GM12891 (cell line): ENCODE results near the gene DNAJA3.
A peak's percentile ranks its signal among the peaks of the same experiment; 100 is the strongest.

Experiments used
- DNase-seq: peaks from one replicate; pipeline ENCODE4 v3.0.0; 2011; ENCODE audit warnings: low spot score; ENCODE audit not compliant: insufficient read length
- FAIRE-seq: peaks from 2 replicates; lab custom pipeline; 2011; peaks lifted over from hg19 to GRCh38; lab: Jason Lieb, UNC
- PAX5 ChIP-seq: IDR thresholded peaks from 2 replicates; pipeline ENCODE4 v1.6.1; 2011; ENCODE audit warnings: low read length, moderate library complexity, mild to moderate bottlenecking; ENCODE audit not compliant: insufficient read depth, severe bottlenecking
- POLR2A ChIP-seq: IDR thresholded peaks from 2 replicates; pipeline ENCODE4 v1.6.1; 2011; ENCODE audit warnings: low read depth, low read length, control low read depth
- POLR2AphosphoS5 ChIP-seq: IDR thresholded peaks from 2 replicates; pipeline ENCODE4 v1.6.1; 2011; ENCODE audit warnings: low read depth, low read length, control low read depth
- POU2F2 ChIP-seq: IDR thresholded peaks from 2 replicates; pipeline ENCODE4 v1.6.1; 2011; ENCODE audit warnings: low read depth, mild to moderate bottlenecking, control low read depth, low read length, moderate library complexity
- SPI1 ChIP-seq: IDR thresholded peaks from 2 replicates; pipeline ENCODE4 v1.6.1; 2011; ENCODE audit warnings: low read depth, low read length, control low read depth
- TAF1 ChIP-seq: IDR thresholded peaks from 2 replicates; pipeline ENCODE4 v1.6.1; 2011; ENCODE audit warnings: low read depth, low read length, control low read depth

Gene DNAJA3

DNA sequence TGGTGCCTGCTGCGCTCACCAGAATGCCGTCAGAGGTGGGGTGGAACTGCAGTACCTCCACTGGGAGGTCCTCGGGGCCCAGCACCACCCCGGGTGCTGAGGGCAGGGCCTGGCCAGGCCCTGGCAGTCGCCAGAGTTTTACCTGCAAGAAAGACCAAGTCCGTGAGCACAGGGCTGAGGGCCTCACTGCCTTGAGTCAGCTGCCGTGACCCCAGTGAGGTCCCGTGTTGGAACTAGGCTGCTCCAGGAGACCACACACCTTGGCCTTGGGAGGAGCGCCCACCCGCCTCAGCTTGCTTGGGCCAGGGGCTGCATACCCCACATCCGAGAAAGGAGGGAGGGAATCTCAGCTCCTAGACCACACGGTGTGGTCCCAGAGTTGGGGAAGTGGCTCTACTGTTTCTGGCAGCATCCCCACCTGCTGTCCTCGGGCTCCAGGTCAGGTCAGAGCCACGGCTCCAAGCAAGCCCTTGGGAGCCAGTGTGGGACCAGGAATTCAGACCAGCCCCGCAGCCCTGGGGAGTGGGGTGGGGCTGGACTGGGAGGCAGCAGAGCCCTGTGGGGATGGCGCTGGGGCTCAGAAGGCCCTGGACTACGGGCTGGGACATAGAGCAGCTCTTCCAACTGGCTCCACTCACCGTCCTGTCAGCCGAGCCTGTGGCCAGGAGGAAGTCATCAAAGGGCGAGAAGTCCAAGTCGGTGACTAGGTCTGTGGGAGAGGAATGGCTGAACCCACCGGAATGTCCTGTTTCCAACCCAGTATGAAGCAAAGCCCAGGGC is 17.9 kb upstream of the DNAJA3 start:
- FAIRE-seq: no peak
- no peak for DNase-seq
- TF ChIP-seq PAX5 (no peak), POLR2AphosphoS5 (no peak), POLR2A (no peak), POU2F2 (no peak), SPI1 (no peak), TAF1 (no peak)

DNA sequence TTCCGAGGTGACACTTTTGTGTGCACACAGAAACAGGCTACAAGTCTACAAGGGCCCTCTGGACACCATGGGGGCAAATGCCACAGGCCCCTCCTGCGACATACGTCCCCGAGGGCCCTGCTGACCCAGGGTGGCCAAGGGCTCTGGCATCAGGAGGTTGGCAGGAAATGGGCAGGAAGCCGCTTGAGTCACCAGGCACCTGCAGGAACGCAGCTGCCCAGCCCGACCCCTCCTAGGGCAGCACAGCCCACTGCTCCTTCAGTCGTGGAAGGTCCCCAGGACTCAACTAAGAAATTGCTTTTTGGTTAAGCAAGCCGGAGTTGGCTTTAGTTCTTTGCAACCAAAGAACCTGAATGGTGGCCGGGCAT is 17.4 kb upstream of the DNAJA3 start:
- no peak for DNase-seq
- TF ChIP-seq PAX5: no peak
- no peak for TF ChIP-seq TAF1
- no peak for TF ChIP-seq POLR2A
- no peak for TF ChIP-seq POU2F2
- TF ChIP-seq POLR2AphosphoS5: no peak
- TF ChIP-seq SPI1: no peak
- no peak for FAIRE-seq

DNA sequence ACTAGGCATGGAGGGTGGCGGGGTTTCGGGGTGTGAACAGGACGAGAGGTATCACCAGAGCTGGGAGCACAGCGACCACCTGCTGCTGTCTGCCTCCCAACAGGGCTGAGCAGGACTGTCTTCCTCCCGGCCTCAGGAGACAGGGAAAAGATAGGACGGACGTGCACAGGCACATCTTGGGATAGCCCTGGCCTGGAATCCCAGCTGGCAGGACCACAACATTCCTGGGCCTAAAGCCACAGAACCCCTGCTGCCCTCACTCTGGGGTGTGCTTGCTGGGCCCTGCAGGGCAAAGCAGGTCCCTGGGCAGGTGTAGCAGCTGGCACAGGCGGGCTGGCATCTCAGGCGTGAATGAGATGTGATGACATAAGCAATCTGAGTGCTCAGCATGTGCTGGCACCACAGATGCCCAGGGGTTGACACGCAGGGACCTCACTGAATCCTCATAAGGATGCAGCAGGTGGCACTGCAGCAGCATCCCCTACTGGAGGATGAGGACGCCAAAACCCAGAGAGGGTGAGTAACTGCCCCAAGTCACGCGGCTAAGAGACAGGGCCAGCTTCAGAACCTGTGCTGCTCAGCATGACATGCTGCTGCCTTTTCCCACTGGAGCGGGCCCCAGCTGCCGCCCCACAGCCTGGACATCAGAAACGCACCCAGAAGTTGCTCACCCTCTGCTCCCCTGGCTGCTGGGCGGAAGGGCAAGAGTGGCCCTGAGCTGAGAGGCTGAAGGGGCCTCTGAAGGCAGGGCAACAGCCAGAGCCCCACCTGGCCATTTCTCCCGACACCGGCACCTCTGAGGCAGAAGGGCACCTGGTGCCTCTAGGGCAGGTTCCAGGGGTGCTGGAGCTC is 16.4 kb upstream of the DNAJA3 start:
- no peak for TF ChIP-seq POLR2A
- no peak for TF ChIP-seq SPI1
- TF ChIP-seq PAX5: no peak
- no peak for TF ChIP-seq POU2F2
- FAIRE-seq: no peak
- no peak for DNase-seq

DNA sequence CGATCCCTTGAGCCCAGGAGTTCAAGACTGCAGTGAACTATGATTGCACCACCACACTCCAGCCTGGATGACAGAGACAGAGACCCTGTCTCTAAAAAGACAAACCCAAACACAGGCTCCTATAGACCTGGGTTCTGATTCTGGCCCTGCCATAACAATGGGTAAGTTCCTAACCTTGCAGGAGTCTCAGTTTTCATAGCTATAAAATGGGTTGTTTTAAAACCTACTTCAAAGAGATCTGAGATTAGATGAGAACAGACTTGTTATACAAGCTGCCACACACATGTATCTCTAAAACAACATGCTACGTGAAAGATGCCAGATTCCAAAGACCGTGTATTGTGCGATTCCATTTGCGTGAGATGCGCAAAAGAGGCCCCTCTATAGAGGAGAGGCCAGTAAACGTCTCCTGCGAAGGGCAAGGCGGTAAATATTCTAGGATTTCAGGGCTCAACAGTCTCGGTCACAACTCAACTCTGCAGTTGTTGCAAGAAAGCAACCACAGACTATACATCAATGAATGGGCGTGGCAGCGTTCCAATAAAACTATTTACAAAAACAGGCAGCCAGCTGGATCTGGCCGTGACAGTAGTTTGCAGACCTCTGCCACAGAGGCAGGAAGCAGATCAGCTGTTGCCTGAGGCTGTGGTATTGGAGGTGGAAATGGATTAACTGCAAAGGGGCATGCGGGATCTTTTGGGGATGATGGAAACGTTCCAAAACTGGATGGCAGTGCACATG is 15.2 kb upstream of the DNAJA3 start:
- TF ChIP-seq POU2F2: no peak

DNA sequence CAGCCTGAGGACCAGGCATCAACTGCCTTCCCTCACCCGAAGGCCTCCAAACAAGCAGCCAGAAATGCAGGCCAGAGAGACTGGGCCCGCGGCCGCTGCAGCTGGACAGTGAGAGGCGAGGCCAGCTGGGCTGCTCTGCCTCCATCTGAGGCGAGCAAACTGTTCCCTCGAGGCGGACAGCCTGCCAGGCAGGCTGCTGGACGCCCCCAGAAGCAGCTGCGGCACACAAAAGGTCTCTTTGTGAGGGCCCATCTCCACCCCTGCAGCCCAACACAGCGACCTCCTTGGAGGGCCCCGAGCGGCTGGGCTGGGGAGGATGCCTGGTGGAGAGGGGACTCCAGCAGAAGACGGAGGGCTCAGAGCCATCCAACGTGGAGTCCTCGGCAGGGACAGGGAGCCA is 14.0 kb upstream of the DNAJA3 start:
- FAIRE-seq: no peak
- DNase-seq: no peak
- TF ChIP-seq TAF1 (no peak), POU2F2 (no peak), PAX5 (no peak), SPI1 (no peak), POLR2A (no peak)

More for the DNA sequence above, 15.2 kb upstream of the DNAJA3 start:
- no peak for DNase-seq
- no peak for FAIRE-seq

DNA sequence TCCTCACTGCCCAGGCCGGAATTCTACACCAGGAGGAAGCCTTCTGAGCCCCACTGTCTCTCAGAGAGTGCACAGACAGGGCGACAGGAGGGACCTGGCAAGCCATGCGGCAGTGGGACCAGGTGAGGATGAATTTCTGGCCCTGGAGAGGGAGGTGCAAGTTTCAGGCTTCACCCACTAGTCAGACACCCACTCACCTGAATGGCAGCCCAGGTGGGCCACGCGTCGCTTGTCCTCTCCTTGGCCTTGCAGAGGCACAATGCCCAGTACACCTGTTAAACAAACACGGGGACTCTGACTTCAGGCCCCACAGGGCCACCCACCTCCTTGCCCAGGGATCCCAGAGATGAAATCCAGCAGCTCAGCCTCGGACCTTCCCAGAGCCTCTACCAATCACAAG is 13.5 kb upstream of the DNAJA3 start:
- no peak for TF ChIP-seq PAX5
- no peak for TF ChIP-seq TAF1
- TF ChIP-seq POU2F2: no peak
- TF ChIP-seq SPI1: no peak
- TF ChIP-seq POLR2A: no peak
- TF ChIP-seq POLR2AphosphoS5: no peak
- DNase-seq (no peak), FAIRE-seq (no peak)

DNA sequence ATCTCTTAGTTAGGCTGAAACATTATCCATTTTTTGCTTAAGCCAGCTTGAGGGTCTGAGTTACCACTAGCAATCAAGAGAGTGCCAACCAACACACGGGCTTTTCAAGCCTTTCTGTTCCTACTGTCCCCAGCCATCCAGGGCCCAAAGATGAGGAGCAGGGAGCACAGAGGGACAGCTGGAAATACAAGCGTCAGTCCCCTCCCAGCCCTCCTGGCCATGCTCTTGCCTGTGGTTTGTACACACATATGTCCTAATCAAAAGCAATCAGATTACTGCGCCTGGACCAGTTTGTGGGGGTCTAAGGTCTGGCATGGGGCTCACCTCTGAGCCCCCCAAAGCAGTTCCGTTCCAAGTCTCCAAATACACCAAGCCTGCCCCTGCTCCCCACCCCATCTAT is 12.8 kb upstream of the DNAJA3 start:
- TF ChIP-seq POLR2AphosphoS5 (no peak), POU2F2 (no peak), PAX5 (no peak), TAF1 (no peak), POLR2A (no peak), SPI1 (no peak)
- no peak for FAIRE-seq

DNA sequence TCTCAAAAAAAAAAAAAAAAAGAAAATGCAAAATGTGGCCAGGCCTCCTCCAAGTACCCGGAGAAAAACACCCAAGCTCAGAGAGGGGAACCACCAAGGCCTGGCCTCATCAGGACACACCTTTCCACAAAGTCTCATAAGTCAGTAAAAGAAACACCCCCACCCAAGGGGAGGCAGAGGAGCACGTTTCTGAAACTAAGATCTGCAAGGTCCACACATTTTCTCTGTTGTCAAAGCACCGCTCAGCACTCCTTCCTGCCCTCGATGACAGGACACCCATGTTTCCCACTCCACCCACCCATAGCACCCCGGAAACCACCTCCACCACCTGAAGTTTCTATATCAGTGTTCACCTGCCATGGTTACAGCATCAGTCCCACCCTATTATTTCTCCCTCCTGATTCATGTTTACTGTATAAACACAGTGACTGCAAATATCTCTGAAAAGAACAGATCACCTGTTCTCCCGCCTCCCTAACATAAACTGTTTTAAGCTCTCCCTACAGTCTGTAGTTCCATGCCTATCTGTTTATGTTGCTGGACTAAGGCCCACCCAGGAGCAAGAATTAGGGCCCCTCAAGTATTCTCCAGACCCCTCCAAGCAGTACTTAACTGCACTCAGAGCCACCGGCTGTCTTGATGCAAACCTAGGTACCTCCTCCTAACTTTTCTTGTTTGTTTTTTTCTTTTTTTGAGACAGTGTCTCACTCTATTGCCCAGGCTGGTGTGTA is 11.3 kb upstream of the DNAJA3 start:
- DNase-seq: peak; percentile 89
- peak; percentile 93 for FAIRE-seq
- TF ChIP-seq POU2F2: peak; percentile 36; the same call in 1 of the 2 replicates
- no peak for TF ChIP-seq TAF1
- 0 out of 2 replicates have a peak, but pooled peaks have one; percentile 23 for TF ChIP-seq POLR2A
- peak; percentile 7 for TF ChIP-seq PAX5
- no peak for TF ChIP-seq SPI1
- TF ChIP-seq POLR2AphosphoS5: 0 out of 2 replicates have a peak, but pooled peaks have one; percentile 19

More for the DNA sequence above, 12.8 kb upstream of the DNAJA3 start:
- DNase-seq: no peak
